A673 (cell line): ENCODE data around the gene CCDC116. TPM values are rescaled to one million over a fixed set of nuclear protein-coding genes. Genes with fewer than 3 reads are reported as not detected.

Experiments
- BruUV-seq: library from RNA; stranded (reverse); fragments of 400-500 nt; replicated peaks from 2 replicates; lab custom pipeline; 2021; lab: Mats Ljungman, UMichigan
- CTCF ChIA-PET: fragments of 300-600 bp; sonication (Branson Sonifier 250); formaldehyde crosslinking; loops from one replicate; lab custom pipeline; 2022; ENCODE audit warnings: antibody characterized with exemption; lab: Charles Lee
- POLR2A ChIA-PET: fragments of 300-600 bp; sonication (Branson Sonifier 250); formaldehyde crosslinking; loops from one replicate; lab custom pipeline; 2022; ENCODE audit warnings: antibody characterized with exemption; ENCODE audit not compliant: low non-redundant PET; lab: Charles Lee
- DNase-seq: peaks from one replicate; pipeline ENCODE4 v3.0.0-alpha.2; 2015; ENCODE audit warnings: low spot score
- H3K27ac ChIP-seq: fragments of 200-600 bp; sonication (generic); 2 replicates; pipeline ENCODE4 v1.5.1; 2016; ENCODE audit warnings: mixed run types, low read depth, mild to moderate bottlenecking, mixed read lengths, antibody characterized with exemption, low read length; ENCODE audit not compliant: poor library complexity, severe bottlenecking
- H3K27me3 ChIP-seq: fragments of 200-600 bp; sonication (generic); replicated peaks from 2 replicates; pipeline ENCODE4 v1.6.1; 2017; ENCODE audit warnings: mixed run types, low read depth, mild to moderate bottlenecking, mixed read lengths, antibody characterized with exemption, low read length; ENCODE audit not compliant: insufficient read depth, poor library complexity
- H3K36me3 ChIP-seq: fragments of 200-600 bp; sonication (generic); 2 replicates; pipeline ENCODE4 v1.6.1; 2016; ENCODE audit warnings: mixed run types, mild to moderate bottlenecking, mixed read lengths, antibody characterized with exemption, low read length; ENCODE audit not compliant: insufficient read depth, poor library complexity, severe bottlenecking
- H3K4me1 ChIP-seq: fragments of 200-600 bp; sonication (generic); 2 replicates; pipeline ENCODE4 v1.6.1; 2017; ENCODE audit warnings: mixed run types, mild to moderate bottlenecking, mixed read lengths, antibody characterized with exemption, low read length; ENCODE audit not compliant: insufficient read depth, poor library complexity, severe bottlenecking
- H3K4me3 ChIP-seq: fragments of 200-600 bp; sonication (generic); 2 replicates; pipeline ENCODE4 v1.5.1; 2016; ENCODE audit warnings: low read depth, mixed run types, mild to moderate bottlenecking, mixed read lengths, low read length; ENCODE audit not compliant: poor library complexity, severe bottlenecking
- H3K9me3 ChIP-seq: fragments of 200-600 bp; sonication (generic); 2 replicates; pipeline ENCODE4 v1.6.1; 2016; ENCODE audit warnings: mixed run types, low read depth, mild to moderate bottlenecking, mixed read lengths, antibody characterized with exemption, low read length; ENCODE audit not compliant: poor library complexity, severe bottlenecking
- EZH2 ChIP-seq: fragments of 200-600 bp; sonication (generic); IDR thresholded peaks from 2 replicates; pipeline ENCODE4 v1.6.1; 2017; ENCODE audit warnings: borderline replicate concordance, low read depth, mild to moderate bottlenecking, mixed read lengths, antibody characterized with exemption, low read length; ENCODE audit not compliant: poor library complexity, severe bottlenecking
- intact Hi-C: fragments of 100-400 bp; cut with micrococcal nuclease; formaldehyde crosslinking; loops from one replicate; pipeline ENCODE4 v1.10.0; 2022; ENCODE audit not compliant: unreplicated experiment
- microRNA-seq: library from miRNA; unstranded; fragments of <30 nt; microRNA quantifications from one replicate; pipeline ENCODE4 v1.2.0, GENCODE V29; 2021
- total RNA-seq: library from RNA; stranded (reverse); gene quantifications from 2 replicates; pipeline ENCODE4 v1.2.3, GENCODE V29; 2021
- TF ChIP-seq, protein P1 (sequence below): fragments of 300-800, 200-600 bp; sonication (generic); conservative IDR thresholded peaks from 2 replicates; pipeline ENCODE4 v1.5.1; 2017; ENCODE audit warnings: low read depth, mild to moderate bottlenecking, antibody characterized with exemption, low read length, moderate library complexity, mixed read lengths

CCDC116 gene
- total RNA-seq, 1 experiment from 2014 or later, result 1.3 TPM

DNA sequence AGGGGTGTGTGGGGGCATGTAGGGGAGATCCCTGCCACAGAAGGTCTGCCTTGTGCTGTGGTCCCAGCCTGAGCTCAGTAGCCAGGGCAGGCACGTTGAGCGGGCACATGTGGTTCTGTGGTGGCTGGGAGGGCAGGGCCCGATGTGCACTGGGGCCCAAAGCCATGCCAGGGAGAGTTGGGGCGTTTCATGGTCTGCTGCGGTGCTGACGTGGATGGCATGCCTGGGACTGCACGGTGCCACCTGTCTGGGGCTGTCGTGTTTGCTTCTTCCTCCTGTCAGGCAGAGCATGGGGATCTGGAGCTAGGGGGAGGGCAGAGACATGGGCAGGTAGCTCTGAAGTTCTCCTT is 52.6 kb downstream of the CCDC116 start:
- Histone ChIP-seq H3K36me3 (peaks cover 12% of the 10 kb centered on the region), H3K4me3 (no peak overlapping the region), H3K27ac (no peak overlapping the region), H3K4me1 (no peaks in the 10 kb centered on the region), H3K9me3 (no peaks in the 10 kb centered on the region), H3K27me3 (no peaks in the 10 kb centered on the region)
- ChIA-PET CTCF (no interaction called here), POLR2A (no interaction called here)
- no TSS peak for BruUV-seq
- TF ChIP-seq, protein P1, sequence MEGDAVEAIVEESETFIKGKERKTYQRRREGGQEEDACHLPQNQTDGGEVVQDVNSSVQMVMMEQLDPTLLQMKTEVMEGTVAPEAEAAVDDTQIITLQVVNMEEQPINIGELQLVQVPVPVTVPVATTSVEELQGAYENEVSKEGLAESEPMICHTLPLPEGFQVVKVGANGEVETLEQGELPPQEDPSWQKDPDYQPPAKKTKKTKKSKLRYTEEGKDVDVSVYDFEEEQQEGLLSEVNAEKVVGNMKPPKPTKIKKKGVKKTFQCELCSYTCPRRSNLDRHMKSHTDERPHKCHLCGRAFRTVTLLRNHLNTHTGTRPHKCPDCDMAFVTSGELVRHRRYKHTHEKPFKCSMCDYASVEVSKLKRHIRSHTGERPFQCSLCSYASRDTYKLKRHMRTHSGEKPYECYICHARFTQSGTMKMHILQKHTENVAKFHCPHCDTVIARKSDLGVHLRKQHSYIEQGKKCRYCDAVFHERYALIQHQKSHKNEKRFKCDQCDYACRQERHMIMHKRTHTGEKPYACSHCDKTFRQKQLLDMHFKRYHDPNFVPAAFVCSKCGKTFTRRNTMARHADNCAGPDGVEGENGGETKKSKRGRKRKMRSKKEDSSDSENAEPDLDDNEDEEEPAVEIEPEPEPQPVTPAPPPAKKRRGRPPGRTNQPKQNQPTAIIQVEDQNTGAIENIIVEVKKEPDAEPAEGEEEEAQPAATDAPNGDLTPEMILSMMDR, result no peak
- TF ChIP-seq EZH2, result no peak
- intact Hi-C loops, result no loop called here
- no peak for DNase-seq

DNA sequence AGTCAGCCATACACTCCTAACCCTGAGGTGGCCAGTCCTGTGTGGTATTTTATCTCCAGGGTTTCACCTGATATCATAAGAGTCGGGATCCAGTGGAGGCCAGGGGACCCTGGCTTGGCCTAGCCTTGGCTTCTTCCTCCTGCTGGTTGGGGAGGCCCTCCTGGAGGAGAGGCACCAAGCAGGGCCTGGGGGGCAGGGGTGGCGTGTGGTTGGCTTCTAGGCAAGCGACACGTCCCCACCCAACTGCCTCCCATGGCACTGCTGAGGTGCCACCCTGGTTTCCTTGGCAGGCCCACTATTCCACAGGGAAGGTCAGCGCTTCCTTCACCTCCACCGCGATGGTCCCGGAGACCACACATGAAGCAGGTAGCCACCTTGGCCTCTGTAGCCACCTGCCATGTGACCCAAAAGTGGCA is 53.6 kb downstream of the CCDC116 start:
- TF ChIP-seq EZH2, result no peak
- TF ChIP-seq, protein P1, result no peak
- Histone ChIP-seq H3K36me3 (peaks cover 12% of the 10 kb centered on the region), H3K4me3 (no peak overlapping the region), H3K4me1 (no peaks in the 10 kb centered on the region), H3K9me3 (no peaks in the 10 kb centered on the region), H3K27me3 (no peaks in the 10 kb centered on the region), H3K27ac (no peak overlapping the region)
- intact Hi-C loops, result no loop called here
- DNase-seq, result no peak
- ChIA-PET CTCF (no interaction called here), POLR2A (no interaction called here)
- no TSS peak for BruUV-seq

Small RNAs within 50 kb of the gene (microRNA-seq; reads per million reads assigned to microRNA genes)
- 7,430 reads per million, percentile 94 among the genes with 10 or more reads in this experiment for gene MIR130B
- 86.8 reads per million, percentile 63 among the genes with 10 or more reads in this experiment for gene MIR301B

Other genes starting within 250 kb of the CCDC116 start
- 0.87 and 1.0 TPM in 2 replicates for gene RIMBP3B, start 249.0 kb upstream of the CCDC116 start, total RNA-seq
- 11.3 and 13.1 TPM in 2 replicates for gene HIC2, start 215.4 kb upstream of the CCDC116 start, total RNA-seq
- 0.82 and 1.7 TPM in 2 replicates for gene TMEM191C, start 165.4 kb upstream of the CCDC116 start, total RNA-seq
- 1.8 and 1.9 TPM in 2 replicates for gene RIMBP3C, start 81.3 kb upstream of the CCDC116 start, total RNA-seq
- gene UBE2L3, start 65.0 kb upstream of the CCDC116 start, total RNA-seq, result 111 and 118 TPM in 2 replicates
- gene YDJC, start 2.7 kb upstream of the CCDC116 start, total RNA-seq, result 33.8 and 37.0 TPM in 2 replicates
- gene SDF2L1, start 9.5 kb downstream of the CCDC116 start, total RNA-seq, result 50.1 and 55.3 TPM in 2 replicates
- gene PPIL2, start 33.3 kb downstream of the CCDC116 start, total RNA-seq, result 46.8 and 49.3 TPM in 2 replicates
- gene YPEL1, start 103.0 kb downstream of the CCDC116 start, total RNA-seq, result 3.6 and 7.5 TPM in 2 replicates
- gene MAPK1, start 234.9 kb downstream of the CCDC116 start, total RNA-seq, result 136 and 139 TPM in 2 replicates